GM18508 (cell line): ENCODE results near the gene GALNT5.

Experiments
- ATAC-seq: cut with Tn5 transposase; IDR thresholded peaks from one replicate; pipeline ENCODE4 v1.9.1; 2021; ENCODE audit warnings: moderate number of reproducible peaks; ENCODE audit not compliant: insufficient read depth, unreplicated experiment

Gene GALNT5

DNA sequence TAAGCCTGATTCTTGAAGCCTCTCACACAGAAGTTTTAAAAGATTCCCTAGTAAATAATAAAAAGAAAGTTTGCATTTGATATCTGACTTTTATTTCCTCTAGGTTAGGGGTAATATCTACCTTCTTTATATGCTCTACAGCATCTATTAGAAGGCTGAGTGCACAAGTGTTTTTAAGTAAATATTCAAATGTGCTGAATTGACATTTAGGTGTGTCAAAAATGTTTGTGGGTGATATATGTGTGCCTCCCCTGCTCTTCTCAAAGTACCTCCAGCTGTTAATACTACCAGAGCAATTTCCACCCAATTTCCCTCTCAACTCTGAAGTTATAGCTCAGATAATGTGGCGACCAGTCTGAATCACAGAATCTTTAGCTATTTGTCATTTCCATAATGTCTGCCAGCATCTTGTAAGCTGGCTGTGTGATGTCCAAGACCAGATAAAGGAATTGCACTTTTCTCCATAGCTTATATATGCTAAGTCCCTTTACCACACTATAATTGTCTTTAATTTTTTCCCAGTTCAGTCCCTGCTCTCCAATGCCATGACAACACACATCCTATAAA lies 92.5 kb downstream of the GALNT5 start:
- no peak for ATAC-seq

DNA sequence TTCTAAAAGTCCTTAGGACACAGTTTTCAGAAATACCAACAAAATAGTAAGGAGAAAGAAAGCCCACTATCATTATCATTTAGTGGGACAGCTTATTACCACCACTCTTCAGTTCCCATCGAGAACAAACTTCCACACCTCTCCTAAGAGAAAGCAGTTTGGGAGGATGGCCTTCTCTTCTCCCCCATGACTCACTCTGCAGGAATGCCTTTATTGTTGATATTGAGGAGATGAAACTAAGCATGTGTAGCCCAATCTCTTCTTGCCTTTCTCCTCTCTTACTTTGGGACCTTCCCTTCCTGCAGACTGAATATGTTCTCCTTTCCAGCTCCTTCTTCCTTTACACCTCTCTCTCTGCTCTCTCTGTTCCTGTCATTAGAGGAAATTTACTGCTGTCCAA lies 98.1 kb downstream of the GALNT5 start:
- no peak for ATAC-seq

DNA sequence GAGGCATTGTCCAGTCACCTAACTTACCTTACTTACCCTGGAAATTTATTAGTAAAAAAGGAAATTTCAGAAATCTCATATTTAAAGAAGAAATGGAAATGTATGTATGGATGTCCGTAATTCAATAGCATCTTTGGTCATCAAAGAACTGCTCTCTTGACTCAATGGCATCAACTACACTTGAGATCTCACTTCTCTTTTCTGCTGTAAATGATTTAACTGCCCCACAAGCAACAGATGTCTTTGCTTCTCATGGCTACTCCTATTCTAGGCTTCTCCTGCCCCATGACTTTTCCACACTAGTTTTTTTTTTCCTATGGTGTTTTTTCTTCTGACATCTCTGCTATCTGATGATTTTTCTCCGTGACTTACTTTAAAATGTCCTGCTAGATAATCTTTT lies 102.1 kb downstream of the GALNT5 start:
- no peak for ATAC-seq

DNA sequence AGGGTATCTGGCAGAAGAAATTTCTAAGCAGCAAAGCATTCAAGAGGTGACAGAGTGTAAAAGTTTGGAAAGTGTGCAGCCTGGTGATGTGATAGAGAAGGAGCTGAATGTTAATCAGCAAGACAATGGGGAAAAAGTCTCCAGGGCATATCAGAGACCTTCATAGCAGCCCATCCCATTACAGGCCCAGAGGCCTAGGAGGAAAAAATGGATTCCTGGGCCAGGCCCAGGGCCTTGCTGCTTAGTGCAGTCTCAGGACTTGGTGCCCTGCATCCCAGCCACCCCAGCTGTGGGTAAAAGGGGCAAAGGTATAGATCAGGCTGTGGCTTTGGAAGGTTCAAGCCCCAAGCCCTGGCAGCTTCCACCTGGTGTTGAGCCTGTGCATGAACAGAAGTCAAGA lies 104.0 kb downstream of the GALNT5 start:
- no peak for ATAC-seq

DNA sequence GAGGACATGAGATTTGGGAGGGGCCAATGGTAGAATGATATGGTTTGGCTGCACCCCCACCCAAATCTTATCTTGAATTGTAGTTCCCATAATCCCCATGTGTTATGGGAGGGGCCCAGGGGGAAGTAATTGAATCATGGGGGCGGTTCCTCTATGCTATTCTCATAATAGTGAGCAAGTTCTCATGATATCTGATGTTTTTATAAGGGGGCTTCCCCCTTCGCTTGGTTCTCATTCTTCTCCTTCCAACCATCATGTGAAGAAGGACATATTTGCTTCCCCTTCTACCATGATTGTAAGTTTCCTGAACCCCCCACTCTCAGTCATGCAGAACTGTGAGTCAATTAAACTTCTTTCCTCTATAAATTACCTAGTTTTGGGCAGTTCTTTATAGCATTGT lies 105.1 kb downstream of the GALNT5 start:
- no peak for ATAC-seq

DNA sequence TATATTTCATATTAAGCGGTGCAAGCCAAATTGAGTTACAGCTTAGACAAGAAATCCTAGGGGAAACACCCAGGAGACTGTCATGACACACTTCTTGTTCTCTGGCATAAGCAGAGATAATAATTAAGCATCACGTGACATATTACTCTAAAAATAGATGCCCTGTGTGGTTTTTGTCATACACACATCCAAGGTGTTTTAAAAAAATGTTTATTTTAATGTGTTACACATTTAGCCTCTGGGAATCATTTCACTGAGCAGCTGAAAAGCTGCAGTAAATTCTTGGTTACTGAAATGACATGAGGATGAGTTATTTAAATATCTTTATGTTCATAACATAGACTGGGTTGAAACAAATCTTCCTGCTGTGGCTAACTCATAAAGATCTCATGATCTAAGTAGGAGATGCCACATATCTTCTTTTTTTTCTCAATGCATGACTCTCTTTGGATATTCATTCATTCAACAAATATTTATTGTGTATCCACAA lies 106.2 kb downstream of the GALNT5 start:
- peak; percentile 59 for ATAC-seq
